Measurements from ENCODE around the gene ATN1.

The ATN1 gene

GRCh38 chr12:6946920-6947374 is 19.2 kb downstream of the ATN1 start:
- DNase-seq, result no peak

DNA sequence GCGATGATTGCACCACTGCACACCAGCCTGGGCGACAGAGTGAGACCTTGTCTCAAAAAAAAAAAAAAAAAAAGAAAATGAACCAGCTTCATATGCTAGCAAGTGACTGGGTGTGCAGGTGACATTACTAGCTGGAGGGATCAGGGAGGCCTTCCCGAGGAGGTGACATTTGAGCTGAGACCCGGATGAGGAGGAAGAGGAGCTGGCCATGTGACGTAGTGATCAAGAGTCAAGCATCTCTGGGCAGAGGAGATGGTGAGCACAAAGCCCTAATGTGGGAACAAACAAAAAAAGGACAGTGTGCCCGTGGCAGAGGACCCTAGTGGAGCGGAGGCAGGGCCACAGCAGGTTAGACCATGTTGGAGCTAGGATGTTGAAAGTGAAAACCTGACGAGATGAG is 19.9 kb downstream of the ATN1 start:
- DNase-seq, result no peak

DNA sequence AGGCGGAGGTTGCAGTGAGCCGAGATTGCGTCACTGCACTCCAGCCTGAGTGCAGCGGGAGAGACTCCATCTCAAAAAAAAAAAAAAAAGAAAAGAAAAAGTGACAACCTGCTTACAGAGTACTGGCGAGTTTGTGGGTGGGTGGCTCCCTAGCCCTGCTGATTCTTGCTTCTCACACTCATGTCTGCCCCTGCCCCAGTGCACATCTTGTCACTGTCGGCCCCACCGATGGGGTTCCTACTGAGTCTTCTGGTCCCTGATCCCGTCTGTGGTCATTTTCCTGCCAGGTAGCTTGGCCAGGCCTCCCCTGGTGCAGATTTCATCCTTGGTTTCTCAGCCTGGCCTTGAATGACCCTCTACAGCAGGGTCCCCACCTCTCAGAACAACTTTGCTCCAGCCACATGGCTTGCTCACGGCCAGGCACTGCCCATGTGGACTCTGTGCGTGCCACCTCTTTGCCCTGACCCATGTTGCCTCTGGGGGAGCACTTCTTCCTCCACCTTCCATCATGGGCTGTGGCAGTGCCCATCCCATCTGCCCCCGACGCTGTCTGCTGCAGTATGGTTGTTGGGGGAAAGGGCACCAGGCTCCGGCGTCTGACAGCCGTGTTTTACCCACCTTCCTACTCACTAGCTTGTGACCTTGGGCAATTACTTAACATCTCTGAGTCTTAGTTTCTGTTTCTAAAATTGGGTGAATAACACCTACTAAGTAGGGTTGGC is 21.3 kb downstream of the ATN1 start:
- no peak for DNase-seq

DNA sequence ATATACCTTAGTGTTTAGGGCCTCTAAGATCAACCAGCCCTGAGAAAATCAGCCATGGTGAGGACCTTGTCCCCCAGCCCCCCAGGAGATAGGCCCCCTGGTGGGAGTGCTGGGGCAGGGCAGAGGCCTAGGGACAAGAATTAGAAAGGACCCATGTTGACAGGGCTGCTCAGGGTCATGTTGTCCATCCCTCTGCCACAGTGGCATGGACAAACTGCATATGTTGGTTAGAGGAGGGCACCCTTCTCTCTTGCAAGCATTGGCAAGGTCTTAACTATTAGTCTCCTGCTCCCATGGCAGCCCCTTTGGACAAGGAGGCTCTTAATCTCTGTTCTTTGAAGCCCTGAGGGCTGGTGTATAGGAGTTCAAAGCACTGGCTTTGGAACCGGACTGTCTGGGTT is 22.6 kb downstream of the ATN1 start:
- DNase-seq, result no peak

DNA sequence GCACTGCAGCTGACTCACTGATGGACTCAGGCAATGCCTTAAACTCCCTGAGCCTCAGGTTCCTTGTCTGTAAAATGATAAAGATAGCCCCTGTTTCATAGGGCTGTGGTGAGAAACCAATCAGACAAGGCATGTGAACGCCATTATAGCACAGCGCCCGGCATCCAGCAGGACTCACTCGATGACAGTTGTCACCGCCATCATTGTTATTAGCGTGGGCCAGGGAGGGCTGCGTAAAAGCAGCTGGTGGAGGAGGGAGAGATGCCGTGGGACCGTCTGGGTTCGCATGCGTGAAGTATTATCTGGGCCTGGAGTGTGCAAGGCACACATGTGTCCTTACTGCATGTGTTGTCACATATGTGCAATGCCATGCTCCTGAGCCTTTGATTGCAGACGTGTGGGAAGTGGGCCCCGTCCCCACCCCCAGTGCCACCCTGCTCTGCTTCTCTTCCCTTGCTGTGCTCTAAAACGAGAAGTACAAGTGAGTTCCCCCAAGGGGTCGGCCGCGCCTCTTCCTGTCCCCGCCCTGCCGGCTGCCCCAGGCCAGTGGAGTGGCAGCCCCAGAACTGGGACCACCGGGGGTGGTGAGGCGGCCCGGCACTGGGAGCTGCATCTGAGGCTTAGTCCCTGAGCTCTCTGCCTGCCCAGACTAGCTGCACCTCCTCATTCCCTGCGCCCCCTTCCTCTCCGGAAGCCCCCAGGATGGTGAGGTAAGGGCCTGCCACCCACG is 23.2 kb downstream of the ATN1 start, which contains the start of gene PTPN6:
TSS of gene PTPN6 (plus strand) at position 546 of the 730 bp plus-strand sequence. CDS start at position 703, 157 bp downstream.
- no peak for DNase-seq

GRCh38 chr12:6951551-6952120 is 23.9 kb downstream of the ATN1 start:
- no peak for DNase-seq

DNA sequence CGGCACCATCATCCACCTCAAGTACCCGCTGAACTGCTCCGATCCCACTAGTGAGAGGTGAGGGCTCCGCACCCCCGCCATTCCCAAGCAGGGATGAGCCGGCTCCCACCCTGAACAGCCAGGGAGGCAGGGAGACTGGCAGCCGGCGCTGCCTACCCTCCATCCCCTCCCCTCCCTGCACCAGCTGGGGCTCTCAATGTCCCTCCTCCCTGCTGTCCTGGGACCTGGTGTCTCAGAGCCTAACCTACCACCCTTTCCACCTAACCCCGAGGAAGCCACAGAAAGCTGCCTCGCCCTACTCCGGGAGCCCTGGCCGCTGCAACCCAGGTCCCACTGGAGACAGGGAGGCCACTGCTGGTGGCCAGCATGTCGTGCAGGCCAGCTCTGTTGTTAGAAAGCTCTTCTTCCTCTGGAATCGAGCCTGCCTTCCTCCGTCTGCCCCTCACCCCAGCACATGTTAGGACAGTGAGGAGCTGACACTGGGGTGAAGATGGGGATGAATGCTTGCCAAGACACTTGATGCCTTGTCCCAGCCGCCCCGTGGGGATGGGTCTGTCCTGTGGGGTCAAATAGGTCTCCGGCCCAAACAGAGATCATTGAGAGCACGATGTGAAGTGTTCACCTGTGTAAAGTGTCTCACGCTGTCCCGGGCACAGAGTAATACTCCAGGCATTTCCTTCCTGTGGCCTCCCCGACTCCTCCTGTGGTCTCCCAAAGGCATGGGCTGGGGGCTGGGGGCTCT is 24.5 kb downstream of the ATN1 start:
- no peak for DNase-seq

DNA sequence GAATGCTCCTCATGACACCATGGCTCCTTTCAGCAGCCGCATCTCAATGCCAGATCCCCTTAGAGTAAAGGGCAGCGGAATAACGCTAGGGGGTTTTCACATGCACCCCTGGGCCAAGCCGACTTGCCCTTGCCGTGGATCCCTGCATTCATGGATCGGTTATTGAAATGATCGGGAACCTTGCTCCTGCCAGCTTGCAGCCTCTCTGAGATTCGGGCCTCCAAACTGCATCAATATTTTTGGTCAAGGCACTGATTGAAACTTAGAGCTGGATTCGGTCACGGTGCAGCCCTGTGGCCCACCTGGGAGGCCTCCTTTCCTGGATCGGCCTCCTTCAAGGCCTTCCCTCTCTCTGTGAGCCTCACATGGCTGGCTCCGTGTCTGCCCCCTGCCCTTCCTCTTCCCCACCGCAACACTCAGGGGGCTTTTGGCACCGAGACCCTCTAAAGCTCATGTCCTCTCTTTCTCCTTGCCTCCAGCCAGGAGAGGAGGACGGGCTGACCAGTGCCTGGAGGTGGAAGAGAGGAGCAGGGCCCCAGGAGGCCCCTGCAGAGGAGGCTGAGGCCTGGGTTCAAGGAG is 25.2 kb downstream of the ATN1 start:
- no peak for DNase-seq

GRCh38 chr12:6953442-6954315 is 25.9 kb downstream of the ATN1 start:
- DNase-seq, result no peak

GRCh38 chr12:6954316-6955107 is 26.8 kb downstream of the ATN1 start:
- DNase-seq, result no peak

GRCh38 chr12:6955108-6956020 is 27.6 kb downstream of the ATN1 start:
- no peak for DNase-seq

DNA sequence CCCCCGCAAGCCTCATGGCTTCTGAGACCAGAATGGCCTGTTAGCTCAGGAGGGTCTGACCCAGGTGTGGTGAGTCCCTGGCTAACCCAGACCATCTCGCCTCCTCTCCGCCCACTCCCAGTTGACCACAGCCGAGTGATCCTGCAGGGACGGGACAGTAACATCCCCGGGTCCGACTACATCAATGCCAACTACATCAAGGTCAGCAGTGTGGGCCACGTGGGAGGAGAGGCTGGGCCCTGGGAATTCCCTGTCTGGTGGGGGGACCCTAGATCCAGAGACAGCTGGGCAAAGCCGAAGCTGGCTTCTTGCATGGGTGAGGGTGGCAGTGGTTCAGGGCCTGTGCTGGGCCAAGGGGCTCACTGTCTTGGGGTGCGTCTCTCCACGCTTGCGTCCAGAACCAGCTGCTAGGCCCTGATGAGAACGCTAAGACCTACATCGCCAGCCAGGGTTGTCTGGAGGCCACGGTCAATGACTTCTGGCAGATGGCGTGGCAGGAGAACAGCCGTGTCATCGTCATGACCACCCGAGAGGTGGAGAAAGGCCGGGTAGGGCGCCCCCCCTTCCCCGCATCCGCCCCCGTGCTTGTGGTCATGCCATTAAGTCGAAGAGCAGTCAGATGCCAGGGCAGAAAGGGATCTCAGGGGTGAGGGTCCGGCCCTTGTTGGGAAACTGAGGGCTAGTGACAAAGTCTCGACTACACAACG is 28.4 kb downstream of the ATN1 start:
- no peak for DNase-seq

DNA sequence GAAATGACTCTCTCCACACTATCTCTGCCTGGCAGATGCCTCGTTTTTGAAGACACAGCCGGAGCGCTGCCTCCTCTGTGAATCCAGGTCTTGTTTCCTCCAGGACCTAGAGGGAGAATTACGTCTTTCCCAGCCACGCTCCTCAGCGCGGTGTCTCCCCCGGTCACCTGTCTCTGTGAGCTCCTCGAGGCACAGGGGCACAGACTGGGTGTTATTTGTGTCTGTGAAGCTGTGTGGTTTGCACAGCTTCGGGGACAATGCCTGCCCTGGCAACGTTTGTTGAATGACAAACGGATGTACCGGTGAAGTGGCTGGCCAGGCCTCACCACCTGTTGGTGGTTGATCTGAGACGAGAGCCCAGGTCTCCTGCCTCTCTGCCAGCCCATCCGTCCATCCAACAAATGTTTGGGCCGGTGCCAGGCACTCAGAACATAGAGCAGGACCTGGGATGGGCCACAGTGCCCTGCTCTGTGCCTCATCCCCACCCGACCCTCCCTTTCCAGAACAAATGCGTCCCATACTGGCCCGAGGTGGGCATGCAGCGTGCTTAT is 29.5 kb downstream of the ATN1 start:
- no peak for DNase-seq

DNA sequence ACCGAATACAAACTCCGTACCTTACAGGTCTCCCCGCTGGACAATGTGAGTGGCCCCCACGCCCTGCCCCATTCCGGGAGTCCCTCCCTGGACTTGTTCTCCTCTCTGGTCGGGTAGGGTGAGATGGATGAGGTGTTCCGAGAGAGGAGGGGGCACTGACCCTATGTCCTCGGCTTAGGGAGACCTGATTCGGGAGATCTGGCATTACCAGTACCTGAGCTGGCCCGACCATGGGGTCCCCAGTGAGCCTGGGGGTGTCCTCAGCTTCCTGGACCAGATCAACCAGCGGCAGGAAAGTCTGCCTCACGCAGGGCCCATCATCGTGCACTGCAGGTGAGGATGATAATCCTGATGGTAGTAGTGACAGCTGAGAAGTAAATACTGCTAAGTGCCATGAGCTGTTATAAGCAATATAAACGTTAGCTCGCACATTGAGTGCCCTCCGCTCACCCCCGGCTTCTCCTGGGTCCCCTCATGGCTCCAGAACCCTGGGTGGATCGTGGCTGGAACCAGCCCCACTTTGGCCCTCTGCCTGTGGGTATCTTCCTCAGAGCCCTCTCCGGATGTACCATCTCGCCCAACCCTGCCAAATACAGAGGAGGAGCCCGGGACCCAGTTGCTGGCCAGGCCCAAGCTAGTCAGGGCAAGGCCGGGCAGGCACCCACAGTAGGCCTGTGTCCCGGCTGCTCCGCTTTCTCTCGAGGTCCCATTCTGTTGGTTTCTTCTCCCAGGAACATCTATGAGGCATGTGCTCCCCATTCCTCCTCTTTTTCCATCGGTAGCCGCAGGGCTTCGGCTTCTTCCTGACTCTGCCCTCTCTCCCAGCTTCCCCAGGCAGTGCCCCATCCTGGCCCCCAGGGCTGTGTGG is 30.2 kb downstream of the ATN1 start:
- DNase-seq, result no peak

- no peak for DNase-seq
Observed at GRCh38 chr12:6958609-6959057, 30.9 kb downstream of the ATN1 start.

DNA sequence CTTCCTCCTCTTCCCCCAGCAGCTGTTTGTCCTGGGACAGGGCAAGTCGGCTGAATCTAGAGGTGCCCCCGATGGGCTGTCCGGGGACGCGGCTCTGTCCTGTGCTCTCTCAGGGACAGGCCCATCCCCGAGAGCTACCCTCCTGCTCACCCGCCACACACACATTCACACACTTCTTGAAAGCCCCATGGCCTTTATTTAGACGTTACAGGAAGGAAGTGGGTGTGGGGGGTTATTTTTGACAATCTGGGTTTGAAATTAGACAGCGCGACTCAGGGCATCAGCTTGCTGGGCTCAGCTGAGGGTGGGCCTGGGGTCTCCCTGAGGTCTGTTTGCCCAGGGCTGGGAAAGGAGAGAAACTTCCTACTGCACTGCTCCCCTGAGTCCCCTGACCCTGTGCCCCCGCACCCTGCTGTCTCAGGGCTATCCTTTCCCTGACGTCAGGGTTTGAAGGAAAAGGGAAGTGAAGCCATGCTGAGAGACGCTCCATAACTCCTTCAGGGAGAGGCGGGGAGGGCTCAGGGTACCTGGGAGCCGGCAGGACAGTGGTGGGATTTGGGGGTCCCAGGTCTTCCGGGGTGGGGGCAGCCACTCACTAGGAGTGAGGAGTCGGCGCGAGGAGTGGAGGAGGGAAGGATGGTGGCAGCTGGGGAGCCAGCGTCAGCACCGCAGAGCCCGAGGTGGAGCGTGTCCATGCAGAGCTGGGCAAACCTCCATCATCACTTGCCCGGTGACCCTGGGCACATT is 31.5 kb downstream of the ATN1 start:
- DNase-seq, result no peak
